HG02759 (cell line): ENCODE results near the gene YPEL5.
A peak's percentile ranks its signal among the peaks of the same experiment; 100 is the strongest.

Source experiments
- ATAC-seq: cut with Tn5 transposase; IDR thresholded peaks from one replicate; pipeline ENCODE4 v1.9.1; 2021; ENCODE audit warnings: mild to moderate bottlenecking, moderate library complexity; ENCODE audit not compliant: unreplicated experiment

Gene YPEL5

DNA sequence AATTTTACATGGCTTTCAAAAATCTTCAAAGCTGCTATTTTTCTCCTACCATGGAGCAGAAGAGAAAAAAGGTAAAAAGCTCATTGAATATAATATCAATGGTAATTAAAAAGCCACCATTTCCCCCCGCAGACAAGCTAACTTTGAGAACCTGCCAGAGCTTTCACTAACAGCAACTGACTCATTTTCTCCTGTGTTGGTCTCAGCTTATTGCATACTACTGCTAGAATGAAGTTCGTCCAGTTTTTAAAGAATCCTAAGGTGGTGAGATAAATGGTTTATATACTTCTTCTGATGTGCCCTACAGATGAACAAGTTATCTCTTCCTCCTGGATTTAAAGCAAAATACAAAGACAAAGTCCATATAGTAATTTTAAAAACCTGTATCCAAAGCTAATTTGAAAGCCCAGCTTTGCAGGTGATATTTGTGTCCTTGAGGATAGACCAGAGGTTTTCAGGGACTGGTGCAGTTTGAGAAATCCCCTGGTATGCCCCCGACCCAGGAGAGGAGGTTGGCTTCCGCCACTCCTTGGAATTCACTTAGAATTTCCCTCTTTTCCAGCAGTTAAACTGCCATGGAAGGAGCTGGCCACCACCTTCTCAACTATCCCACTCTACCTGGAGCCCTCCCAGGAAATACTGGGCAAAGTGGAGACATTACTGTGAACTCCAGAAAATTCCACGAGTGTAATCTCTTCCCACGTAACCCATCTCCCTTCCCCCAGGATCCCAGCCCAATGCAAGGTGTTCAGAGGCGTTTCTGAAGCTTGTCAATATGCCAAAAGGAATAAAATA lies 17.5 kb downstream of the YPEL5 start:
- ATAC-seq, result no peak

DNA sequence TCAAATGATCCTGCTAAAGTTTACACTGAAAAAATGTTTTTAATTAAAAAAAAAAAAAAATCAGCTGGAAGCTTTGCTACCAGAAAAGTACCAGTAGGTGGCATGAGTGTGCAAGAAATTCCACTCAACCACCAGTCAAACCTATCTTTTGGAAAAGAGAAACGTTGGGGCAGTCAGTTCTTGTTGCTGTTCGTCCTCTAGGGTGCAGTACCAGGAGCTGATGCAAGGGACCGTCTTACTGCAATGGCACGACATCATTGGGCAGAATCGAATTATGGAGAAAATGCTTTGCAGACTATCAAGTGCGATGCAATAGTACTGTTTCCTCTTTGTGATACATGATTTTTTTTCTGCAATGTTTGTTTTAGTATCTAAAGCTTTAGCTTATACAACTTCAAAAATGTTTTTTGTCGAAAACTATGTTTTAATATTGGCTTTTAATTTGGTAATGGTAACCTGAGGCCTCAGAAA lies 18.3 kb downstream of the YPEL5 start:
- ATAC-seq, result peak; percentile 91

DNA sequence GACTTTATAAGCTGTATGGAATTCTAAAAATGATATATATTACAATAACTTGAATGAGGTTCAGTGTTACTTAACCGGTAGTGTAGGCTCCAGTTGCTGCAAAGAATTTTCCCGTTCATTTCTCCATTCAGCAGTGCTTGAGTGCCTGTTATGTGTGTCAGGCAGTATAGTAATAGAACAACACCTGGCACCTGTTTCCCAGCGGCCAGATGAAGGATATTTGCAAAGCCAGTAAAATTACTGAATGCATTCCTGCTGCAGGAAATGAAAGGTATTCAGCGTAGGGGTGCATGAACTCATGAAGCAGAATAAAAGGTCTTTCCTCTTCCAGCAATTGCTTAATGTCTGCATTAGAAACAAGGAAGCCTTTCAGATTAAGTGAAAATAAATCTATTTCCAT lies 18.8 kb downstream of the YPEL5 start:
- no peak for ATAC-seq

DNA sequence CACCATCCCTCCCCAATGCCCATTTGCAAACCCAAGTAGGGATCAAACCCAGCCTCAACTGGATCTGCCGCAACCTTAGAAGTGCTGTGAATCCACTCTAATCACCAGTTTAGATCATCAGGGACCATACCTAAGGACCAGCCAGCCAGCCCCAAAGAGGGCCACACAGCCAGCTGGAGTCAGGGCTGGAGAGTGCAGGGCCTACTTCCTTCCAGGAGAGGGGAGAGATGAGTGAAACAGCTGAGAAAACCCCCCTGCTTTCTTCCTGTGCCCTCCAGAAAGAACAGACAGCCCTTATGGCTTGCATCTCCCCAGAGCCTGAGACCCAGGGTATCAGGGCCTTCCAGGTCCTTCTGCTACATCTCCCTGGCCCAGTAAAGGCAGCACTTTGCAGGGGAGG lies 25.8 kb downstream of the YPEL5 start:
- ATAC-seq, result no peak

DNA sequence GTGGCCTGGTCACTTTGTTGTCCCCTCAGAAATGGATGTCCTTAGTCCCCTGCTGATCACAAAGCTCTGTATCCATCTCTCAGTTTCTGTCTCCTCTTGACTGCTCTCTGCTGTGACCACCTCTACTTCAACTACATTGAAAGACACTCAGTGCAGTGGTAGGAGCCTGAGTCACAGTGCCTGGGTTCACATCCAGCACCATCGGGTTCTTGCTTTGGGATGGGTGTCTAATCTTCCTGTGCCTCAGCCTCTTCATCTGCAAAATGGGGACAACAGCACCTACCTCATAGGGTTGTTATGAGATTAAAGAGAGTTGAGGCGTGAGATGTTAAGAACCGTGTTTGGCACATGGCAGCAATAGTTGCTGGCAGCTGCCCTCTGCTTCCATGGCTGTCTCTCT lies 30.6 kb downstream of the YPEL5 start:
- ATAC-seq, result no peak

DNA sequence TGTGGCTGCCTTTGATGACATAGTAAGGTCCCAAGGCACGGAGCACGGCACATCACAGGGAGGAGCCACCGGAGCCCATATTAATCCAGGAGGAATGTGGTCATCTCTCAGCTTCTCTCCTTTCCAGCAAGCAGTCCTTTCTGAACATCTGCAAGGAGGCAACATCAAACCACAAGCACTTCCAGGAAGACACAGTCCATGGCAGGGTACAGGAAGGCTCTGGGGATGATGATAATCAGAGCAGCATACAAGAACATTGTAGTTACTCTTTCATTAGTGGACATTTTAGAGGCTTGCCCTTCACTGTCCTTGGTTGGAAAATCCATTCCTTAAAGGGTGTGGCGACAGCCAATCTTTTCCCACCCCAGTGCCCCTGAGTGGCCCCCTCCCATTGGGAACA lies 31.1 kb downstream of the YPEL5 start:
- ATAC-seq, result no peak

DNA sequence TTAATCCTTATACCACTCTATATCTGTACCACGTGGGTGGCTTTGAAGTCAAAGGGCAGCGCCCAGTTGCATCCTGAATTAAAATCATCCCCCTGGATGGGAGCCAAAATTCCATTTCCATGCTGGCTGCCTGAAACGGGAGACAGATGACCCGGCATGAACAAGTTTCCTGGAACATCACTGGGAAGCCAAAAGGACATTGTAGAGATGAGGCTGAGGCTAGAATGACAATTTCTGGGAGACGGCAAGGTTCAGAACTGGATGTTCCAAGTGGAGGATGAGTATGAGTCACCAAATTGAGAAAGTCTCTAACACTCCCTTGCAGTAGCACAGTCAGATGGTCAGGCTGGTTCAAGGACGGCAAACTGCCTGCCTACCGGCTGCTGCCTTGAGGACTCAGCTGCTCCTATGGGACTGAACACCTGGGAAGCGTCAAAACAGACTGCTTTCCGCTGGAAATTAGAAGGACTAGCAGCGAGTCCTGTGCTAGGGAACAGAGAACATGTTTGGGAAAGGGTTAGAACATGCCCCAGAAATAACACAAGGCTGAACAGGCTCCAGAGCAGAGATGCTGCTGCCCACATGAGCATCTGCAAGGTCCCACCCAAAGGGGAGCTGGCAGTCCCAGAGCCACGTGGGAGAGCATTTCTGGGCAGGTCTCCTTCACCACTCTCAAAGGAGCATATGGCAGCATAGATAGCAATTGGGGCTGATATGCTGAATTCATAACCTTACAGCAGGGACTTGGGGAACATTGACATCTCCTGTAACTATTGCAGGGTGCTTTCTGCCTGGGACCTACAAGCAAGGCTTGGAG lies 32.0 kb downstream of the YPEL5 start:
- no peak for ATAC-seq

DNA sequence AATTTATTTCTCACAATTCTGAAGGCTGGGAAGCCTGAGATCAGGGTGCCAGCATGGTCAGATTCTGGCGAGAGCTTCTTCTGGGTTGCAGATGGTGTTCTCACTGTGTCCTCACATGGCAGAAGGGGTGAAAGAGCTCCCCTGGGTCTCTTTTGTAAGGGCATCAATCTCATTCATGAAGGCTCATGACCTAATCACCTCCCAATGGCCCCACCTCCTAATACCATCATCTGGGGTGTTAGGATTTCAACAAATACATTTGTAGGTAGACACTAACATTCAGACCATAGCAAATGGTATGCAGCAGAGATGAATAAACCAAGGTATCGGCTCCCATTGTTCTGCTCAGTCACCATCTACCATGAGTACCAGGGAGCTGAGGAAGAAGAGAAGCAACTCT lies 32.7 kb downstream of the YPEL5 start:
- no peak for ATAC-seq

DNA sequence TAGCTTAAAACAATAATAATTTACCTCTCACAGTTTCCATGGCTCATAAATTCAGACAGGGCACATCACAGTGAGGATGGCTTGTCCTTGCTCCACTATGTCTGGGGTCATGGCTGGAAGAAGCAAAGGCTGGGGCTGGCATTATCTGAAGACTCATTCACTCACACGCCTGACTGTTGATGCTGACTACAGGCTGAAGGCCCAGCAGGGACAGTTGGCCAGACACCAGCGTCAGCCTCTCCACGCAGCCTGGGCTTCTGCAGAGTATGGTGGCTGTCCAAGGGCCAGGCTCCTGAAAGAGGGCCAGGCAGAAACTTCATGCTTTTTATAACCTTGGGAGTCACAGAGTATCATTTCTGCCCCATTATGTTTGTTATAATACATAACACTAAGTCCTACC lies 33.4 kb downstream of the YPEL5 start:
- ATAC-seq, result no peak

DNA sequence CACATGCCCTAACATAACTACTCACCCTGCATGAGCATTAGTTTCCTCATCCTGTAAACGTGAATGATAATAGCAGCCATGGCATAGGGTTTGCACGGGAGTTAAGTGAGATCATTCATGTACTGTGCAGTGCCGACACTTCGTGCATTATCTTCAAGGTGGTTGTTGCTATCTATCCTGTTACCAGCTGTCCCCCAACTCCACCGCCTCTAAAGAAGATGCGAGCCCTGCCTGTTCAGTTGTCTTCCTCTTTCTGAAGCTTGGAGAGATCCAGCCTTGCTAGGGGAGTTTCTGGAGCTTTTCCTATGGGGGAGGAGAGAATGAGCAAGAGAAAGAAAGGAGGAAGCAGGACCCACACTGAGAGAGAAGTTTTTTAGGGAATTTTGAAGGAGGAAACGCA lies 34.4 kb downstream of the YPEL5 start:
- no peak for ATAC-seq

DNA sequence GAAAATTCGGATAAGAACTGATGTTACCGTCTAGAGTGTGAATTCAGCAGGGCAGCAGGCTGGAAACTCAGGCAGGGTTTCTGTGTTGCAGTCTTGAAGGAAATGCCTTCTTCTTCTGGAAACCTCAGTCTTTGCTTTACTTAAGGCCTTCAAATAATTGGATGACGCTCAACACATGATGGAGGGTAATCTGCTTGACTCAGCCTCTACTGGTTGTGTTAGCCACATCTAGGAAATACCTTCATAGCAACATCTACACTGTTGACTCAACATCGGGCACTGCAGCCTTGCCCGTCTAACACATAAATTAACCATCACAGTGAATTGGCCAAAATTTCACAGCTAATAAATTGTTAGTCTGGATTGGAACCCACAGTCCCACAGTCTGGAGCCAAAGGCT lies 37.2 kb downstream of the YPEL5 start:
- ATAC-seq, result no peak

DNA sequence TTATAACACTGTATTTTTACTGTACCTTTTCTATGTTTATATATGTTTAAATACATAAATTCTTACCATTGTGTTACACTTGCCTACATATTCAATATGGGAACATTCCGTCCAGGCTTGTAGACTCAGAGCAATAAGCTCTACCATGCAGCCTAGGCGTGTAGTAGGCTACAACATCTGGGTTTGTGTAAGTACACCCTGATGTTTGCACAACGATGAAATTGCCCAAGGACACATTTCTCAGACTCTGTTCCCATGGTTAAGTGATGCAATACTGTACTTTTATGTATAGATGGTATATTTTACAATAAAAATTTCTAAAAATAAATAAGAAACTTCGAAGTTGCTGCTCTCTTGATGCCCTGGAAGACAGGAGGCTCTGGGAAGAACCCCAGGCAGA lies 38.4 kb downstream of the YPEL5 start:
- ATAC-seq, result no peak

DNA sequence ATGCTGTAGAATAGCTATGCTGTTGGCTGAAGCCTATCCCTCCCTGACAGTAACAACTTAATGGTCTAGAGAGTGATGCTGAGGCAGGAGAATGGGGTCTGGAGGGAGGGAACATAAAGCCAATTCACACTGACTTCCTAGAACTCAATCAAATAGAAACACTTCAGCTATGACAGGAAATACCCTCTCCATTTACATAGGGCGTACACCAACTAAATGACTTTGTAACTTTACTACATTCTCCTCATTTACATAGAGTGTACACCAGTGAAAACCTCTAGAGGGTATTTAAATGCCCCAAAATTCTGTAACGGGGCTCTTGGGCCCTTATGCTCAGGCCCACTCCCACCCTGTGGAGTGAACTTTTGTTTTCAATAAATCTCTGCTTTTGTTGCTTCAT lies 41.5 kb downstream of the YPEL5 start:
- ATAC-seq, result no peak

DNA sequence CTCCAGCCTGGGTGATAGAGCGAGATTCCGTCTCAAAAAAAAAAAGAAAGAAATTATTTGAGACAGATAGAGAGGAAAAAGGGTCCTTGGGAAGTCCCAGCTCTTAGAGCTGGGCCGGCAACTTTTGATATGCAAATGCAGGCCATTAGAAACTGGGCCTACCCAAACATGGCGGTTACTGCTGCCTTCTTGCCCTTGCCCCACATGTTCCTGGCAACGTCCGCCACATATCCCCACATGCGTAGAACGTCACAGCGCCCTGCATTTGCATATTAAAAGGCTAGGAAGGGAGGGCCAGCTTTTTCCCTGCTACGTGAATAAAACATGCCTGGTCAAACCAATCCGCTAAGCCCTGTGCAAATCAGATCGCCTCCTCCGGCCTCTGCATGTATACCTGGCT lies 43.8 kb downstream of the YPEL5 start:
- ATAC-seq, result no peak

DNA sequence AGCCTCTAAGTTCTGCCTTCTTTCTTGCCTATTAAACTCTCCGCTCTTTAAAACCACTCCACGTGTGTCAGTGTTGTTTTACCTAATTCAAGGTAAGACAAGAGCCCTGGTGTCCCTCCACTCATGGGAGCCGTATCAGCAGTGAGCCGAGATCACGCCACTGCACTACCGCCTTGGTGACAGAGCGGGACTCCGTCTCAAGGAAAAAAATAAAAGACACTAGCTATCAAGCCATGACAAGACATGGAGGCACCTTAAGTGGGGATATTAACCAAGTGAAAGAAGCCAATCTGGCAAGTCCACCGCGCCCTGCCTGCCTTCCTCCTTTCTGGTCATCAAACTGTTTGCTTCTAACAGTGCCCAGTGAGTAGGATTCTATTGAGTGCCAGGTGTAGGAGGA lies 44.3 kb downstream of the YPEL5 start:
- ATAC-seq, result no peak

DNA sequence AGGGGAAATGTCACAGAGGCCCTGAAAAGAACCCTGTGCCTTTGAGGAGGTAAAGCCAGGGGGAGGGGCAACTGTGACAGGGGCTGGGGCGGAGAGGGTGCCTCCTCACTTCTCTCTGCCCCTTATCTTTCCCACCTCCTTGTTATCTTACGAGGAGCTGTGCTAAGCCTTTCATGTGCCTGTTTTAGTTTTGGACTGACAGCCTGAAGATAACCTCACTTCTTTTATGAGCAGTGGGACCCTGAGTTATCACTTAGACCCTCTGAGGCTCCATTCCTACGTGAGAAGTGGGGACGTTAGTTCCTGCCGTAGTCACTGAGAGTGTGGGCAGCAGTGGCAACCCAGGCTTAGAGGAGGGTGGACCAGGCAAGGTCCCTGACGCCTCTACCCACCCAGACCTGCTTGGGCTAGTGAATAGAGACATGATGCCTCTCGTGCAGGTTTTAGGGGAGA lies 45.0 kb downstream of the YPEL5 start:
- ATAC-seq, result no peak

DNA sequence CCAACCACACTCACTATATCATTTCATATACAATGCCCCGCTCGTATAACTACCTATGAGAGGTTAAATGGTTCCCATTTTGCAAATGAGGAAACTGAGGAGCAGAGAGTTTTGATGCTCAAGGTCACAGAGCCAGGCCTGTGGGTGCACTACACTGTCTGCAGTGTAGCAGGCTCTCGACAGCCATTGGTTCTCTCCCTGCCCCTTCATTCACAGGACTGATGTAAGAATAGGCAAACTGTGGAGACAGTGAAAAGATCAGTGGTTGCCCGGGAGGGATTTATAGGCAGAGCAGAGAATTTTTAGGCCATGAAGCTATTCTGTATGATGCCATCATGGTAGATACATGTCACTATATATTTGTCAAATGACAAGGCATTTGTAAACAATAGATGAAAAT lies 45.5 kb downstream of the YPEL5 start:
- ATAC-seq, result no peak

DNA sequence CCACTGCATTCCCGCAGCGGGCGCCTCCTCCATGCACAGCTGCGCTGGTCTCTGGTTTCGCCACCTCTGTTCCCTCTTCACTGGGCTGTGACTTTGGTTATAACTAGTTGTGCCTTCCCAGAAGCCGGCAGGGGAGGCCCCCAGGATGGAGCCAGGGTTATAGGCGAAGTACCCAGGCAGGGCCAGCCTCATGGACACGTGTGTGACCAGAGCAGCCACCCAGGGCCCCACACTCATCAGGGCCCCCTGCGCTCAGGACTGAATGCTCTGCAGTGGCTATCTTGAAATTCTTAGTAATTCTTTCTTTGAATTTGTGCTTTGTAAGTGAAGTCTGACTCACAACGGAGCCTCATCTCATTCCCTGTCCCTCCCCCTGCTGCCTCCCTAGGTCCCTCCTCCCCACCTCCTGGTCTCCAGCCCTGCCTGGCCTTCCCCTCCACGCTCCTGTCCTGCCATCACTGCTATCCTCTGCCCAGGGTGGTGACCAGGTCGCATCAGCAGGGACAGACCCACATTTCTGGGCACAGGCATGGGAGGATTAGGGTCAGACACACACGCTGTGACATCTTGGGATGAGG lies 46.4 kb downstream of the YPEL5 start:
- no peak for ATAC-seq

DNA sequence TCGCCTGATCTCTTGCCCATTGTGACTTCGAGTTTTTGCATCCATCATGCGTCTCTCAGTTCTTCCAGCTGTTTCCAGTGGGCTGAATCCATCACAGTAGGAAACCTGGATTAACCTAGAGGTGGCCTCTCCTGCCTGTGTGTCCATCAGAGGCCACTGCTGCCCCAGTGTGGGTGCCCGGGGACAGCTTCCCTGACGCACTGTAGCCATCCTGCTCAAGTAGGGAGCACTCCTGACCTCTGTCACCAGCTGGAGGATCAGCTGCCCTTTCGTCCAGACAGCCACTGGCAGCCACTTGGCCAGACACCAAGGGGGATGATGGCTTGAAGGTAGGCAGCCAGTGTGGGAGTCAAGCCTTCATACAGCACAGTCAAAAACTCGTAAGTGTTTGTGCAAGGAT lies 47.6 kb downstream of the YPEL5 start:
- ATAC-seq, result no peak

DNA sequence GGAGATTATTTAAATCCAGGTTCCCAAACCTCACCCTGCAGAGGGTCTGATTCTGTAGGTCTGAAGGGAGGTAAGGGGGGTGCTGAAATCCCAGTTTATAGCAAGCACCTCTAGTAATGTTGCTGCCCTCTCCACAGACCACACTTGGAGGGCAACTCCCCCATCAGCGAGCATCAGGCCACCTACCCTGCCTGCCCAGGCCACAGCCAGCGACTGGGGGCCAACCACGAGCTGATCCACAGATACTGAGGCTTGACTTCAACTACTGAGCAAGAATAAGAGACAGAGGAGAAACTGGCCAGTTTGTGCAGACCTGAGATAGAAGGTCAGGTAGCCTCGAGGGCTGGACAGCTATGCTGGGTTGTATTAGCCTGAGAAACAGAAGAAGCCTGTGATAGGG lies 48.2 kb downstream of the YPEL5 start:
- ATAC-seq, result no peak

DNA sequence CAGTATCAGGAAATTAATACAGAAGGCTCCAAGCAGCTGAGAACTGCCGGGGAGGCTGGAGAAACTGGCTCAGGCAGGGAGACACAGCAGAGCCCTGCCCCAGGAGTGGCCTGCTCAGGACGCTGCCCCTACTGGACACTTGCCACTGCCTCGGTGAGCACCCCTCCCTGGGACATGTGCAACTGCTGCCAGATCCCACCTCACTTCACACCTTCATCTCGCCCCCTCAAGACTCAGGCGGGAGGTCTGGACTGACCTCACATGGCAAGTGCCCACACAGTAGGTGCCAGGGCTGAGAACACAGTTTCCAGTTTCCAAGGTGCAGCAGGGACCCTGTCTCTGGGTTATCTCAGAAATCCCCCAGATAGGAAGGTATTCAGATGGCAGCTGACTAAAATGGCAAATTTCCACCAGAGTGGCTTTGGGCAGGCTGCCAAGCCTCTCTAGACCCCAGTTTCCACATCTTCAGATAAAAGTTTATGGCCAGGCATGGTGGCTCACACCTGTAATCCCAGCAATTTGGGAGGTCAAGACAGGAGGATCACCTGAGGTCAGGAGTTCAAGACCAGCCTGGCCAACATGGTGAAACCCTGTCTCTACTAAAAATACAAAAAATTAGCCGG lies 50.9 kb downstream of the YPEL5 start:
- ATAC-seq, result no peak
